HUES6 (cell line): ENCODE data around the gene TRPC4.

Experiments used
- H3K27ac ChIP-seq: 2 replicates; pipeline ENCODE4 v1.7.0; 2013; ENCODE audit warnings: low read depth, mild to moderate bottlenecking, low read length, inconsistent platforms
- H3K27me3 ChIP-seq: 2 replicates; pipeline ENCODE4 v1.6.1; 2013; ENCODE audit warnings: low read length; ENCODE audit not compliant: control insufficient read depth, insufficient read depth
- H3K36me3 ChIP-seq: 2 replicates; pipeline ENCODE4 v1.6.1; 2013; ENCODE audit warnings: low read length; ENCODE audit not compliant: control insufficient read depth, insufficient read depth
- H3K4me1 ChIP-seq: 2 replicates; pipeline ENCODE4 v1.6.1; 2013; ENCODE audit warnings: low read length; ENCODE audit not compliant: control insufficient read depth, insufficient read depth
- H3K4me3 ChIP-seq: 2 replicates; pipeline ENCODE4 v1.5.1; 2013; ENCODE audit warnings: low read depth, low read length
- H3K9ac ChIP-seq: one replicate; pipeline ENCODE4 v1.6.1; 2013; ENCODE audit warnings: mild to moderate bottlenecking, low read length
- H3K9me3 ChIP-seq: 2 replicates; pipeline ENCODE4 v1.6.1; 2013; ENCODE audit warnings: low read depth, low read length; ENCODE audit not compliant: control insufficient read depth, insufficient read depth

TRPC4 gene

GRCh38 chr13:37690361-37690760 lies 179.2 kb downstream of the TRPC4 start:
- Histone ChIP-seq H3K27me3 (no peaks in the 10 kb centered on the region), H3K9ac (no peak overlapping the region), H3K36me3 (no peaks in the 10 kb centered on the region; the same call in 1 of the 2 replicates), H3K9me3 (peaks cover 3% of the 10 kb centered on the region; the same call in 1 of the 2 replicates), H3K27ac (no peak overlapping the region), H3K4me3 (no peak overlapping the region), H3K4me1 (no peaks in the 10 kb centered on the region)

- H3K27ac ChIP-seq: no peak overlapping the region
- H3K27me3 ChIP-seq: no peaks in the 10 kb centered on the region
- H3K9ac ChIP-seq: no peak overlapping the region
- H3K4me1 ChIP-seq: no peaks in the 10 kb centered on the region
- no peaks in the 10 kb centered on the region; the same call in 1 of the 2 replicates for H3K36me3 ChIP-seq
- no peak overlapping the region for H3K4me3 ChIP-seq
- H3K9me3 ChIP-seq: no peaks in the 10 kb centered on the region
Observed at GRCh38 chr13:37686501-37686900, 183.1 kb downstream of the TRPC4 start.

GRCh38 chr13:37685206-37685605 lies 184.4 kb downstream of the TRPC4 start:
- H3K4me1 ChIP-seq: no peaks in the 10 kb centered on the region
- no peak overlapping the region for H3K27ac ChIP-seq
- no peaks in the 10 kb centered on the region for H3K9me3 ChIP-seq
- H3K36me3 ChIP-seq: no peaks in the 10 kb centered on the region
- no peak overlapping the region for H3K4me3 ChIP-seq
- no peaks in the 10 kb centered on the region for H3K27me3 ChIP-seq
- H3K9ac ChIP-seq: no peak overlapping the region

GRCh38 chr13:37682496-37682895 lies 187.1 kb downstream of the TRPC4 start:
- Histone ChIP-seq H3K36me3 (no peaks in the 10 kb centered on the region), H3K27me3 (no peaks in the 10 kb centered on the region), H3K27ac (no peak overlapping the region), H3K9ac (no peak overlapping the region), H3K9me3 (no peaks in the 10 kb centered on the region), H3K4me3 (no peak overlapping the region), H3K4me1 (no peaks in the 10 kb centered on the region)

DNA sequence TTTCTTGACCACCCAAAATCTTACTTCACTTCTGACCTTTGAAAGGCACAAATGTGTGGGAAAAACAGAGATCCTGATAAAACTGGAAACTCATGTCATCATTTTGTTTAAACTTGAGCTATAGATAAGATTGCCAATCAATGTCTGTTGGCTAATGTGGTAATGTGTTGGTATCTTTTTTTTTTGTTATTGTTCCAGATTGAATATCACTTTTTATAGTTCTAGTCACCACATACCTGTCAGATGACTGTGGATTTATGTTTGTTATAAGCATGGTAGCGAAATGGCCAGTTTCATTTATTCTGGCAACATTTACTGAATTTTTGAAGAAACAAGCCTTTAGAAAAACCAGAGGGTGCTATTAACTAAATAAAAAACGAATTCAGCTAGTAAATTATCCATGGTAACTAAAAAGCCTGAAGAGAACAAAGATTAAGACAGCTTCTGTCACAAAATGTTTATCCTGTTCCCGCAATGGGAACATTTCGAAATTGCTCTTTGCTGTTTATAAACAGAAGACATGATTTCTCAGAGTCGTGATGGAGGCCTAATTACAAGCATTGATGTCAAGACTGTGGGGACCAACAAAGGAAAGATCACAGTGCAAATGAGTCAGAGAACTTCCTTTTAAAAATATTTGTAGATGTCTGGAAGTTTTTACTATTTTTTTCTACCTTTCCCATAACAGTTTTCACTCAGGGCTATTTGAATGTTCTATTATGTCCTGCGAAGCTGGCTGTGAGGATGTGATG lies 188.1 kb downstream of the TRPC4 start:
- Histone ChIP-seq H3K4me3 (no peak overlapping the region), H3K9me3 (no peaks in the 10 kb centered on the region), H3K4me1 (no peaks in the 10 kb centered on the region), H3K36me3 (no peaks in the 10 kb centered on the region), H3K27ac (no peak overlapping the region), H3K27me3 (no peaks in the 10 kb centered on the region), H3K9ac (no peak overlapping the region)

DNA sequence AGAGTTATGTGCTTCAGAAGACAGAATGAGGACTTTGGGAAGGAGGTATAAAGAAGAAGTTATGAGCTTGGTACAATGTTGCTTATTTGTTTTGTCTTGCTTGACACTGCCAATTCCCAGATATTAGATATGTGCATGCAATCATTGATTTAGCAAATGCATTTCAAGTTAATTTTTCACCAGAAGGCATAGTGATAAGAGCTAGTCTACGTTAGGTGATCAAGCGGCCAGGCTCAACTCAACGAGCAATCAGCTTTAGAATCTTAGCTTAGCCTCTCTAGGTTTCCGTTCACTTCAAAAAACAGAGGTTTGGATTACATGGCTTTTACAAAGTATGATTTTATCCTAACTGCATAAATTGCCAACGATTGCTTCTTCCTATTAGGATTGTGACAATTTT lies 189.4 kb downstream of the TRPC4 start:
- Histone ChIP-seq H3K4me1 (no peaks in the 10 kb centered on the region), H3K4me3 (no peak overlapping the region), H3K9ac (no peak overlapping the region), H3K27ac (no peak overlapping the region), H3K9me3 (no peaks in the 10 kb centered on the region), H3K27me3 (no peaks in the 10 kb centered on the region), H3K36me3 (no peaks in the 10 kb centered on the region)

DNA sequence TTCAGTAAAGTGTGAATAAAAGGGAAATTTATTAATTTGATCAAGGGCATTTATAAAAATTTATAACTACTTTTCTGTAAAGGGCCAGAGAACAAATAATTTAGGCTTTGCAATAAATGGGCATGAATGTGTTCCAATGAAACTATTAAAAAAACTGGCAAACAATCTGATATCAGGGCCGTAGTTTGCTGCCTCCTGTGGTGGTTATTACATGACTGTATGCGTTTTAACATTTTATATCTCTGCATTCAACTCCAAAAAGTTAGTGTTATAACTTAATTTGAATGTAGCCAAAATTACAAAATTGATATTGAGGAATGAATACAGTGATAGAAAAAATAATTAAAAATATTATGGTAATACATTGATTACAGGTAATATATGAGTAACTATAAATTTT lies 190.5 kb downstream of the TRPC4 start:
- Histone ChIP-seq H3K4me1 (no peaks in the 10 kb centered on the region), H3K27me3 (no peaks in the 10 kb centered on the region), H3K4me3 (no peak overlapping the region), H3K9ac (no peak overlapping the region), H3K36me3 (no peaks in the 10 kb centered on the region), H3K9me3 (no peaks in the 10 kb centered on the region), H3K27ac (no peak overlapping the region)

- Histone ChIP-seq H3K9ac (no peak overlapping the region), H3K27ac (no peak overlapping the region), H3K4me1 (peaks cover 11% of the 10 kb centered on the region; the same call in 1 of the 2 replicates), H3K4me3 (no peak overlapping the region), H3K36me3 (no peaks in the 10 kb centered on the region), H3K9me3 (no peaks in the 10 kb centered on the region), H3K27me3 (no peaks in the 10 kb centered on the region)
Observed at GRCh38 chr13:37669845-37670244, 199.7 kb downstream of the TRPC4 start.

DNA sequence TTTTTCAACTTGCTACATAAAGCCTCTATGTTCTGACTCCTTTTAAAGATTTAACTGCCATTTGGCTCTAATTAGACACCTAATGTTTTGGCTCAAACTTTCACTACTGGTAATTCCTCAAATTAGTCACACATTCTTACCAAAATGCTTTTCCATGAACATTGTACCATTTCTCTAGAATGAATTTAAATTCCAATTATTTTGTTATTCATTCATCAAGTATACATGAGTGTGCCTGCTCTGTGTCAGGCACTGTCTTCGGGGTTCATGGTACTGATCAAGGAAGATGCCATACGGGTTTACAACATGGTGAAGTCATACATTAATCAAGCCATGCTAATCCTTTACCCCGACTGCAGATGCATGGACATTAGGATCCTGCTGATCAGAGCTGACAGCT lies 201.9 kb downstream of the TRPC4 start:
- H3K9me3 ChIP-seq: no peaks in the 10 kb centered on the region
- no peak overlapping the region for H3K27ac ChIP-seq
- no peaks in the 10 kb centered on the region for H3K36me3 ChIP-seq

GRCh38 chr13:37666036-37666435 lies 203.5 kb downstream of the TRPC4 start:
- Histone ChIP-seq H3K27ac (no peak overlapping the region), H3K4me1 (peaks cover 11% of the 10 kb centered on the region; the same call in 1 of the 2 replicates), H3K9ac (no peak overlapping the region), H3K27me3 (no peaks in the 10 kb centered on the region), H3K36me3 (no peaks in the 10 kb centered on the region), H3K4me3 (no peak overlapping the region), H3K9me3 (no peaks in the 10 kb centered on the region)

More for the DNA sequence above, 201.9 kb downstream of the TRPC4 start:
- H3K4me1 ChIP-seq: peaks cover 11% of the 10 kb centered on the region; the same call in 1 of the 2 replicates
- H3K27me3 ChIP-seq: no peaks in the 10 kb centered on the region
- H3K4me3 ChIP-seq: no peak overlapping the region
- H3K9ac ChIP-seq: no peak overlapping the region

DNA sequence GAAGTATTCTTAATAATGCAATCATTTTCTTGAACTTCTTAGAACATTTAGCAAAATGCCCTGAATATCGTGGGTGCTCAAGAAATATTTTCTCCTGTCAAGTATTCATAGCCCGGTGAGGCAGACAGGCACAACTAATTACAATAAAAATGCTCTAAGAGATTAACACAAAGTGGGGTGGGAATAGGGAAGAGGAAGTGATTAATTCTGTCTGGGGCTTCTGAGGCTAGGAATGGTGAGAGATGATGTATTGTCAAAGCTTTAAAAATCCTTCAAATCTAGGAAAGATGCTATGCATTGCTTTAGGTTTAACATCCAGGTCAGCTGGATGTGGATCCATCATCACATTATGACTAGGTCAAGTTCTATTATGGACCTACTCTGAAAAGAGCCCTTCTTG lies 204.2 kb downstream of the TRPC4 start:
- Histone ChIP-seq H3K27me3 (no peaks in the 10 kb centered on the region), H3K9ac (no peak overlapping the region), H3K36me3 (no peaks in the 10 kb centered on the region), H3K27ac (no peak overlapping the region), H3K4me1 (peaks cover 11% of the 10 kb centered on the region; the same call in 1 of the 2 replicates), H3K9me3 (no peaks in the 10 kb centered on the region), H3K4me3 (no peak overlapping the region)
